Glomerular endothelial cell (primary cell): ENCODE data around the gene XCL2. TPM values are rescaled to one million over a fixed set of nuclear protein-coding genes. Genes with fewer than 3 reads are reported as not detected.

ENCODE experiments used
- total RNA-seq: library from RNA; depleted of rRNA; stranded (reverse); fragments of >200 nt; gene quantifications from 2 replicates; pipeline ENCODE4 v1.2.3, GENCODE V29; 2015

XCL2 gene
- total RNA-seq, 1 donor from 2014 or later: not detected

Other genes starting within 250 kb of the XCL2 start
- gene XCL1, start 32.6 kb upstream of the XCL2 start, total RNA-seq: not detected in 2 replicates
- gene DPT, start 185.2 kb upstream of the XCL2 start, total RNA-seq: not detected in 2 replicates